Hematopoietic multipotent progenitor cell treated with erythropoietin and hydrocortisone succinate and interleukin-3 and kit ligand, for 6 days (in vitro differentiated cells): ENCODE results near the gene GART.
"Not testable (repeated sequence)": the region's sequence is repeated elsewhere in the genome, so short reads cannot be mapped to it uniquely, and the experiment has no call there.

Experiments used
- DNase-seq: peaks from one replicate; pipeline ENCODE4 v3.0.0-alpha.2; 2015

Gene GART

GRCh38 chr21:33511639-33512038 lies 30.3 kb downstream of the GART start:
- DNase-seq: no peak

GRCh38 chr21:33510826-33511225 lies 31.1 kb downstream of the GART start:
- DNase-seq: peak; percentile 87

GRCh38 chr21:33507003-33507402 lies 34.9 kb downstream of the GART start:
- not testable (repeated sequence) for DNase-seq

- peak; percentile 48 for DNase-seq
These were observed 36.1 kb downstream of the GART start for GRCh38 chr21:33505833-33506232.

- peak; percentile 50 for DNase-seq
These were observed 45.6 kb downstream of the GART start for GRCh38 chr21:33496345-33496744.

GRCh38 chr21:33495743-33496142 lies 46.2 kb downstream of the GART start:
- no peak for DNase-seq

GRCh38 chr21:33493756-33494155 lies 48.2 kb downstream of the GART start:
- DNase-seq: no peak

GRCh38 chr21:33492571-33492970 lies 49.3 kb downstream of the GART start:
- peak; percentile 62 for DNase-seq

GRCh38 chr21:33491373-33492102 lies 50.4 kb downstream of the GART start, which contains the start of gene DNAJC28:
TSS of gene DNAJC28 (minus strand) at chr21:33491716. CDS start at chr21:33489393, 2,323 bp downstream.
- peak; percentile 98 for DNase-seq

- DNase-seq: peak; percentile 48
These were observed 50.9 kb downstream of the GART start for GRCh38 chr21:33490991-33491372.

- DNase-seq: no peak
These were observed 53.0 kb downstream of the GART start for GRCh38 chr21:33488936-33489335.

- DNase-seq: no peak
These were observed 53.9 kb downstream of the GART start for GRCh38 chr21:33487996-33488395.

GRCh38 chr21:33481314-33481943 lies 60.5 kb downstream of the GART start:
- DNase-seq: no peak

- DNase-seq: no peak
These were observed 61.3 kb downstream of the GART start for GRCh38 chr21:33480481-33481103.

GRCh38 chr21:33479679-33480480 lies 62.0 kb downstream of the GART start, which contains the start of gene TMEM50B:
TSS of gene TMEM50B (minus strand) at chr21:33479974. CDS start at chr21:33468885, 11,089 bp downstream.
- peak; percentile 97 for DNase-seq

- peak; percentile 58 for DNase-seq
These were observed 62.8 kb downstream of the GART start for GRCh38 chr21:33478935-33479678.

GRCh38 chr21:33478182-33478581 lies 63.7 kb downstream of the GART start:
- no peak for DNase-seq

GRCh38 chr21:33477066-33477465 lies 64.9 kb downstream of the GART start:
- no peak for DNase-seq

GRCh38 chr21:33473344-33473743 lies 68.6 kb downstream of the GART start:
- no peak for DNase-seq

- no peak for DNase-seq
These were observed 71.2 kb downstream of the GART start for GRCh38 chr21:33470701-33471100.

- not testable (repeated sequence) for DNase-seq
These were observed 72.7 kb downstream of the GART start for GRCh38 chr21:33469183-33469582.

- DNase-seq: no peak
These were observed 80.2 kb downstream of the GART start for GRCh38 chr21:33461538-33462250.
